HG03095 (cell line): ENCODE data around the gene BRD3OS.
A peak's percentile ranks its signal among the peaks of the same experiment; 100 is the strongest.
"Not testable (repeated sequence)": the region's sequence is repeated elsewhere in the genome, so short reads cannot be mapped to it uniquely, and the experiment has no call there.

Source experiments
- ATAC-seq: cut with Tn5 transposase; IDR thresholded peaks from one replicate; pipeline ENCODE4 v1.9.1; 2021; ENCODE audit warnings: moderate library complexity; ENCODE audit not compliant: unreplicated experiment

BRD3OS gene

DNA sequence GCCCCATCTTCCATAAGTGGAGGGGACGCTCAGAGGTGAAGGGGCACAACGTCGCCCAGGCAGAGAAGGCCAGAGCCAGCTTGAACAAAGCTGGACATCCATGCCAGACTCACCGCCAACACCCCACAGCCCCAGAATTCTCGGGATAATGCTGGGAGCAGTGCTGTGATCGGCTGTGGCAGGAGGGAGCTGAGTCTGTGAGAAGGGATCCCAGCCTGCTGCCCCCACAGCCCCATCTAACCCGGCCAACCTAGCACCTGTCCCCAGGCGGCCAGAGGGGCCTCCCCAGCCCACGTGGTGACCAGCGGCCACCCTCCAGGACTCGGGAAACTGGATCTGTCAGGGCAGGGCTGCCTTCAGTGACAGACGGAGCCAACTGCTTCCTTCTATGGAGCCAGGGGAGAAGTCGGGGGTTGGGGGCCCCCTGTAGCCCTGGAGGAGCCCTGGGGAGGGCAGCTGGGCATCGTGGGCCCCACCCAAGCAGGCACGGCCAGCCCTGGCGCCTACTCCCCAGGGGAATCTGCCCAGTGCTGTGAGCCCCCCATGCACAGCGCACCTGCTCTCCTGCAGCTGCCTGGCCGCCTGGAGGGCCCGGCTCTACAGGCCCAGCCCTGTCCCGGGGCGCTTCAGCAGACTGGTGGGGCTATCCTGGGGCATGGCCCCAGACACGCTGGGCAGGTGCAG, 36.5 kb downstream of the BRD3OS start:
- no peak for ATAC-seq

DNA sequence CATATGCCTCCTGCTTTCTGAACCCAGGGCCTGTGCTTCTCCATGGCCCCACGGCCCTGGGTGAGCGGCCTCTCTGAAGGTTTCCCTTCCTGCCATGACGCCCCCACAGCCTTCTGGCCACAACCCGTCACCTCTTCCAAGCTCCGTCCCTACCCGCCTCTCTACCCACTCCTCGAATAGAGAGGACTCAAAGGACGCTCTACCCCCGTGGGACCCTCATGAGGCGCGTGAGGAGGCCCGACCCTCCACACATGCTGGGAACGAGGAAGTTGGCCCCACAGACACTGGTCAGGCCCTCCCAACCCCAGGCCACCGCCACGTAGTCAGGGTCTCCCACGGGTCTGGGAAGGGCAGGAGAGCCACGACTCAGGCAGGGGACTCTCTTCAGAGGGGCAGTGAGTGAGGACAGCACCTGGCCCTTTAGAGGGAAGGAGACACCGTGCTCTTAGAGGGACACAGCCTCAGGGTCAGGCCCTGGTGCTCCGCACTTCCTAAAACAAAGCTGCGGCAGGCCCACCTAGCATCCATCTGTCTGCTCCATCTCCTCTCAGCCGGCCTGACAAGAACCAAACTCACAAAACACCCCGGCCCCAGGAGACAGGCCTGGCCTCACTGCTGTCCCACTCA, 37.3 kb downstream of the BRD3OS start:
- no peak for ATAC-seq

DNA sequence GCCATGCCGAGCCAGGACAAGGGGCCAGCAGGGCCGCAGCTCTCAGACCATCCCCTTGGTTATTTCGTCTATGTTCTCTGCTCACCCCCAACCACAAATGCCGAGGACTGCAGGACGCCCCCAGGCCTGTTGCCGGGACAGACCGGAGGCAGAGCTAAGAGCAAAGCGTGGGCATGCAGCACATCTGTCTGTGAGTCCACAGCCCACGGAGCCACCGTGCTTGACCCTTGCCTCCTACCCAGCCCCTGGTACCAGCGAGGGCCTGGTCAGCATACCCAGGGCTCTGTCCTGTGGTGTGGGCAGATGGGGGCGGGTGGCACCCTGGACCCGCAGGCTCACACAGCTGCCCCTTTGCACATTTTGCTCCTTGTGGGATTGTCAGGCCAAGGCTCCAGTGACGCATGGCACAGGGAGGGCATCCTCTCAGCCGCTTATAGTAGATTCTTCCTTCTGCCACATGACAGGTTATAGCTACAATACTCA, 37.8 kb downstream of the BRD3OS start:
- no peak for ATAC-seq

DNA sequence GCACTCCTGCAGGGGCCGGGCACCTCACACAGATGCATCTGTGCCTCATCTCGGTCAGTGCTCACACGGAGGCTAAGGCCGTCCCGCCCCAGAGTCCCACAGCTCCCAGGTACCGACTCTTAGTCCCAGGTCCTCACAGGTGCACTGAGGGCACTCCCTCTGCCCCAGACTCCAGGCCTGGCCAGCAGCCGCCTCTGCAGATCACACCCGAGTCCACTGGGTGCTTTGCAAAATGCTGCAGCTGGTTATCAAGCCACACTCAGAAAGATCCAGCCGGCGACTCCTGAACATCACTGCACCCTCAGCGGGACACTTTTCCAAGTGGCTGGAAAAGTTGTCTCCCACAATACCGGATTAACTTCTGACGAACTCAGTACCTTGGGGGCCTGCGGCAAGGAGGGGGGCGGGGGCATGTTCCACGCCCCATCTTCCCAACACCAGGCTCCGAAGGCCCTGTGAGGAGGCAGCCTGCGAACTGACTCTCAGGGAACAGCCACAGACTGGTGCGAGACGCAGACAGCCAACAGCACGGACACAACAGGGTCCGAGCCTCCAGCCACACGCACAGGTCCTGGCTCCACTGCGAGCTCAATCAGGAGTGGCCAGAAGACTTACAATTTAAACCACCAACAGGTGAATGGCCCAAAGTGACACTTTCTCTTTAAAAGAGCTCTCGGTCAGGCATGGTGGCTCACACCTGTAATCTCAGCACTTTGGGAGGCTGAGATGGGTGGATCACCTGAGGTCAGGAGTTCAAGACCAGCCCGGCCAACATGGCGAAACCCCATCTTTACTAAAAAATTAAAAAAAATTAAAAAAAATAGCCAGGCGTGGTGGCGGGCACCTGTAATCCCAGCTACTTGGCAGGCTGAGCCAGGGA, 38.5 kb downstream of the BRD3OS start:
- ATAC-seq: no peak

DNA sequence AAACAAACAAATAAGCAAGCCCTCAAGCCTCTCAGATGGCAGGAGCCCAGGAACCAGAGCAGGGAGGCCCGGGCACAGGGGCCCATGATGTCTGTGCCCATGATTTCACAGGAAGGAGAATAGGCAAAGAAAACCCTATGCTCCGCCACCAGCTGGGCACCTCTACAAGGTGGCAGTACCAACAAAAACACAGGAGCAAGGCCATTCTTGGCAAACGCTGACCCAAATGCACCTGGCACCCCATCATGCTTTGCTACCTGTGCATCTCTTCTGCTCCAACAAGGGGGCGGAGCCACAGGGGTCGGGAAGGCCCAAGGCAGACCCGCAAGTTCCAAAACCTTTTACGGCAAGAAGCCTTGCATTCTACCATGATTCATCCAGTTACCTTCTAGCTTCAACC, 39.4 kb downstream of the BRD3OS start:
- no peak for ATAC-seq

DNA sequence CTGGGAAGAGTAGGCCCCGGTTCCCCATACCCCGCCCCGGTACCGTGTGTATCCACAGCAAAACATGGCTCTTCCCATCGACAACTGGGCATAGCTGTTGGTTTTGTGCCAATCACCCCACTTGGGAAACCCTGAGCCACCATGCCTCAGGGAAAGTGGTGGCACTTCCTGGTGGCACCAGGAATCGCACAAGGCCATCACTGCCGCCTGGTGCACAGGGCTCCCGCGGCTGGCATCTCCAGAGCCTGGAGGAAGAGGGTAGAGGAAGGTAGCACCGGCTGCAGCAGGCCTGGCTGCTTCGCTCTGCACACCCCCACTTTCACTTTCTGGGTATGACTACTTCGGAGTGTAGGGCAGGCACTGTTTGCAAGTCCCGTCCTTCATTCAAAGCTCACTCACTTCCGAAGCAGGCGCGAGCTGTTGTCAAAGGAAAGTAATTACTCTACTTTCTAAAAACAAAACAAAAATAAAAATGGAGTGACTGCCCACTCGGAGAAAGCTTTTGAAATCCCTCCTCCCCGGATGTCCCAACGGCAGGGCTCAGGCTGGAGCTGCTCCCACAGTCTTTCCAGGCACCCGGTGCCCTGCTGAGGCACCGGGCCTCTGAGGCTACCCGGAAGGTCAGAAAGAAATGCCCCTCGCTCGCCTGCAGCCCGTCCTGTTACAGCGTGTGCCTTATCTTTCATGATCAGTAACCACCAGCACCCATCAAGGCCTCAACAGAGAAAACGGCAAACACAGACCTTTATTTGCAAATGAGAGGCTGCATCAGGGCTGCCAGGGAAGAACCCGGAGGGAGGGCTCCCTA, 40.5 kb downstream of the BRD3OS start:
- no peak for ATAC-seq

DNA sequence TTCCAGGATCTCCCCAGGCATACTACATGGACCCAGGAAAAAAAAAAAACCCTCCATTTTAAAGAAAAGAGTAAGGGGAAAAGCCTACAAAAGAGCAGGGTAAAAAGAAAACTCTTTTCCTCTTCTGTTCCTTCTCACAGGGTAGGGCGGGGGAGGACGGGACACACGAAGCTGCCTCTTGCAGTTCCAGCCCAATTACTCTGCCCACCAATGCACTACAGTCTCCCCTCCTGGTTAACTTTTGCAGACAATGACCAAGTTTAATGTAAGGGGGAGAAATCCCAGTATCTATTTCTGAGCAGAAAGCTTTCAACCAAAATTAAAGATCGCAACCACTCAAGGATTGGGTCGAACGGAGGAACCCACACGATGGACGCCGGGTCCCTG, 41.2 kb downstream of the BRD3OS start:
- ATAC-seq: no peak

DNA sequence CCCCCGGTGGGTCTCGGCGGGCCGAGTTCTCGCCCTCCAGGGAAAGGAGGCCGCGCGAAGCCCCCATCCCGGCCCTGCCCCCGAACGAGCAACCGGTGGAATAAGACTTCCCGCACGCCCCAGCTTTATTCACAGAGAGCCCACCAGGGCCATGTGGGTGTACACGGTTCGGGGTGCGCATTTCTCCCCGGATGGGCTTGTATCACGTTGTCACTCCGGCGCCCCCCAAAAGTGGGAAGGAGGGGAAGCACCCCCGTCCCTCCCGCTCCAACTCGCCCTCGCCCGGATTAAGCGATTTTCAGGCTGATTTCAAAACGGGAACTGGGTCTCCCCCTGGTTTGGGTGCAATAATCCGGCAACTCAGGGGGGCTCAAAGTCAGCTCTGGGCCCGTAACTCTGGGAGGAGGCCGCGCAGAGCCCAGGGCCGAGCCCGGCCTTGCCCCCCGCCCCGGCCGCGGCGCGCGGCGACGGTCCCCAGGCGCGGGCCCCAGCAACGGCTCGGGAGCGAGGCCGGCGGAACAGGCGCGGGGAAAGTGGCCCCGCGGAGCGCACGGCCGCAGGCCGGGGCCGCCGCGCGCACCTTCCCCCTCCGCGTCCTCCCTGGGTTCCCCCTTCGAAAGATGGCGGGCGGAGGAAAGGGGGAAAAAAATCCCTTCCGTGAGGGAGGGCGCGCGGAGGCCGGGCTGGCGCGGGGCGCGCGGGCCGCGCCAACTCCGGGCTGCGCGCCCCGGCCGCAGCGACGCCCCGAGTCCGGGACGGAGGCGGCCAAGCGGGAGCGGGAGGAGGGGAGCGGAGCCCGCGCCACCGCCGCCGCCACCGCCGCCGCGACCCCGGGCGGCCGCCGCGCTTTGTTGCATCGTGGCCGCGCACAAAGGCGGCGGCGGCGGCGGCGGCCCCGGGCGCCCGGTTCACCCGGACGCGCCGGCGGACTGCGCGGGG, 41.9 kb downstream of the BRD3OS start:
- ATAC-seq: peak; percentile 4

DNA sequence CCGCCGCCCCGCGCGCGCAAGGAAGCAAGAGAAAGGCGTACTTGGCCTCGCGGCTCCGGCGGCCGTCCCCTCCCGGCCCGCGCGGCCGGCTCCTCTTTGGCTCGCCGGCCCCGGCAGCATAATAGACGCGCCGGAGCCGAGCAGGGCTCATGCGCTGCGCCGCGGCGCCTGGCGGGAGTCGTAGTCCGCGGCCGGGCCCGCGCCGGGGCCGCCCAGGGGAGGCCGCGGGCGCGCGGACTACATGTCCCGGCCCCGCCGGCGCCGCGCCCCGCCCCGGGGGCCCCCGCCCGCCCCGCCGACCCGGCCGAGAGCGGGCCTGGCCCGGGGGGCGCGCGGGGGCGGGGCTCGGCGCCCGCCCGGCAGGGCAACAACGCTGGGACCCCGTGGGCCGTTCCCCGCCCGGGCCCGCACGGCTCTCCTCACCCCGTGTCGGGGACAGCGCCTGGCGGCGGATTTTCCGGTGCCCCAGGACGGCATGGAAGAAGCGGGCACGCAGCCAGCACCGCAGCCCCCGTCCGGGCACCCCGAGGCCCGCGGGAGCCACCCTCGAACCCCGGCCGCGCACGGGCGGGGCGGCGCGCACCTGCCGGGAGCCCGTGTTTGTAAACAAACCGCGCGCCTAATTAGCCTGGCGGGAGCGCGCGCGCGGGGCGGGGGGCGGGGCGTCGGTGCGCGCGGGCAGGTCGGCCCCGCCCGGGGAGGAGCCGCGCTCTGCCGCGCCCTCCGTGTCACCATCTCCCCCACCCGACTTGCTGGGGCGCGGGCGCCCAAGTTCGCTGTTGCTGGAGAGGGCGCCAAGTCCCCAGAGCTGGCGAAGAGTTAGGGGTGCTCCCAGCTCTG, 42.8 kb downstream of the BRD3OS start, which contains the start of gene BRD3:
BRD3 (minus strand) TSS at position 123 of the 840 bp plus-strand sequence. CDS start 14,549 bp downstream, outside the sequence.
- peak; percentile 63 for ATAC-seq

DNA sequence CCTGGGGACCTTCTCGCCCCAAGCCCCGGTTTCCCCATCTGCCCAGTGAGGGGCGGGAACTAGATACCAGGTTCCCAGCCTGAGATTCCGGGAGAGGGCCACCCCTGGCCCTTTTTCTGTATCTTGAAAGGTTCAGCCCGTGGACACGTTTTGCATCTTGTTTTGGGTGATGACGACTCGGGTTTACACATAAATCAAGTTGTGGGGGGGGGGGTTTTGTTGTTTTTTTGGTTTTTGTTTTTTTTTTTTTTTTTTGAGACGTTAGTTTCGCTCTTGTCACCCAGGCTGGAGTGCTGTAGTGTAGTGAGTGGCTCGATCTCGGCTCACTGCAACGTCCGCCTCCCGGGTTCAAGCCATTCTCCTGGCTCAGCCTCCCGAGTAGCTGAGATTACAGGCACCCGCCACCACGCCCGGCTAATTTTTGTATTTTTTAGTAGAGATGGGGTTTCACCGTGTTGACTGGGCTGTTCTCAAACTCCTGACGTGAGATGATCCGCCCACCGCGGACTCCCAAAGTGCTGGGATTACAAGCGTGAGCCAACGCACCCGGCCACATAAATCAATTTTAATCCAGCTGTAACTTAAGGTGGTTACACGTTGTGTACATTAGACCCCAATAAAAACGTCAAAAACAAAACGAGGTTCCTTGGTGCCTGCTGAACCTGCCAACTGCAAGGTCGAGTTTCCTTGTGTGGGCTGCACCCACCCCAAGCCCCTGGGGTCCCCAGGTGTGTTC, 43.6 kb downstream of the BRD3OS start:
- no peak for ATAC-seq

DNA sequence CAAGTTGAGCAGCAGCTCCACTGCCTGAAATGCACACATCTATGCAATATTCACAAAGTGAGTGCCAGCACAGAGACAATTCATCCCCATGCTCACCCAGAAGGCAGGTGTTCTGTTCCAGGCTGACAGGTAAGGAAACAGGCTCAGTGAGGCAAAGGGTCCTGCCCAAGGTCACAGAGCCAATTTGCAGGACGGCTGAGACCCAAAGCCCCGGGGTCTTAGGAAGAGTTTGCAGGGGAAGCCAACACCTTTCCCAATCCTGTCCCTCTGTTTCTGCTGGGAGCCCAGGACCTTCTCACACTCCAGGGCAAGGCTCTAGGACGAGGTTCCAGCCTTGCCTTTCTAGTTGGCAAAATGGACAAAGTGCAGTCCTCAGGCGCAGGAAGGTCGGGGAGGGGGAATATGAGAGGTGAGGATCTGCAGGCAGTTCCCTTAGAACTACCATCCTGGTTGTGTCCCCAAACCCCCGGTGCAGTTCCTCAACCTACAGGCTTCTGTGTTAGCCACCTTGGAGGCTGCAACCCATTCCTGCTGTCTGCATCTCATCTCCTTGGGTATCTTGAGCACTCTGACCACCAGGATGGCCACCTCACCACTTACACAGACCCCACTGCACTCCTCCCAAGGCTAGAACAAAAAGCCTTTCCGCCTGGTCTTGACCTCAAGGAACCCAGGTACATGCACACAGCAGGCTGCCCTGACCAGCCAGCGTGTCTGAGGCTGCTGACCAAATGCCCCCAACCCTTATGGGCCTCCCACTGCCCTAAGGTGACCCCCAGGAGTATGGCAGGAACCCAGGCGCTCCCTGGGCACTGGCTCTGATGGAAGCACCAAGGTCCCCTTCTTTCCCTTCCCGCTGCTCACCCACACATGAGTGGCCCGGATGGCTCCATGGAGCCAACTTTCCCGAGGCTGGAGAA, 44.5 kb downstream of the BRD3OS start:
- ATAC-seq: no peak

DNA sequence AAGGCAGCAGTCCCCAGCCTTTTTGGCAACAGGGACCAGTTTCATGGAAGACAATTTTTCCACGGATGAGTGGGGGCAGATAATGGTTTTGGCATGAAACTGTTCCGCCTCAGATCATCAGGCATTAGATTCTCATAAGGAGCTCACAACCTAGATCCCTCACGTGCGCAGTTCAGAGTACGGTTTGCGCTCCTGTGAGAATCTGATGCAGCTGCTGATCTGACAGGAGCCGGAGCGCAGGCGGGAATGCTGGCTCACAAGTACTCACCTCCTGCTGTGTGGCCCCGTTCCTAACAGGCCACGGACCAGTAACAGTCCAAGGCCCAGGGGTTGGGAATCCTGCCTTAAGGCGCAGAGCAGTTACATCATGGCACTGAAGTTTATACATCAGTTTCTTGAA, 45.9 kb downstream of the BRD3OS start:
- no peak for ATAC-seq

DNA sequence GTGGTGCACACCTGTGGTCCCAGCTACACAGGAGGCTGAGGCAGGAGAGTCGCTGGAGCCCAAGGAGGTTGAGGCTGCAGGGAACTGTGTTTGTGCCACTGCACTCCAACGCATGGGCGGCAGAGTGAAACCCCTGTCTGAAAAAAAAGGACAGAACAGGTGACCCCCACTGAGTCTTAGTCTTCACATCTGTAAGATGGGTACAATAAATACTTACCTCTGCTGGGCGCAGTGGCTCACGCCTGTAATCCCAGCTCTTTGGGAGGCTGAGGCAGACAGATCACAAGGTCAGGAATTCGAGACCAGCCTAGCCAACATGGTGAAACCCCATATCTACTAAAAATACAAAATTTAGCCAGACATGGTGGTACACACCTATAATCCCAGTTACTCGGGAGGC, 47.4 kb downstream of the BRD3OS start:
- ATAC-seq: not testable (repeated sequence)

DNA sequence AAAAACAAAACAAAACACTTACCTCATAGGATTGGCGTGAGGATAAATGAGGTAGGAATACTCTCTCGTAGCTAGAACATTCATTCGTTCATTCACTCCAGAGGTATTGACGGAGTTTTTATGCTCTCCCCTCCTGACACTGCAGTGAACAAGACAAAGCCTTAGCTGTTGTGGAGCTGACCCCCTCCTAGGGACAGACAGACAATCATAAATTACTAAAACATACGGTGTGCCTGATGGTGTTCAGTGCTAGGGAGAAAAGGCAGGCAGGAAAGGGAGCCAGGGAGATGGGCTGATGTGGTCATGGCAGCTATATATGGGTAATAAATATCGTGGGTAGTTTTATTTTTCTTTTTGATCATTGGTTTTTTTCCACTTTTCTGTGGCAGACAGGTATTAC, 48.2 kb downstream of the BRD3OS start:
- no peak for ATAC-seq

DNA sequence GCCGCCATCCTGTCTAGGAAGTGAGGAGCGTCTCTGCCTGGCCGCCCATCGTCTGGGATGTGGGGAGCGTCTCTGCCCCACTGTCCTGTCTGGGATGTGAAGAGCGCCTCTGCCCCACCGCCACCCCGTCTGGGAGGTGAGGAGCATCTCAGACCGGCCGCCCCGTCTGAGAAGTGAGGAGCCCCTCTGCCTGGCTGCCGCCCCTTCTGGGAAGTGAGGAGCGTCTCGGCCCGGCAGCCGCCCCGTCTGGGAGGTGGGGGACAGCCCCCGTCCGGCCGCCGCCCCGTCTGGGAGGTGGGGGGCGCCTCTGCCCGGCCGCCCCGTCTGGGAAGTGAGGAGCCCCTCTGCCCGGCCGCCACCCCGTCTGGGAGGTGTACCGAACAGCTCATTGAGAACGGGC, 50.4 kb downstream of the BRD3OS start:
- ATAC-seq: not testable (repeated sequence)

DNA sequence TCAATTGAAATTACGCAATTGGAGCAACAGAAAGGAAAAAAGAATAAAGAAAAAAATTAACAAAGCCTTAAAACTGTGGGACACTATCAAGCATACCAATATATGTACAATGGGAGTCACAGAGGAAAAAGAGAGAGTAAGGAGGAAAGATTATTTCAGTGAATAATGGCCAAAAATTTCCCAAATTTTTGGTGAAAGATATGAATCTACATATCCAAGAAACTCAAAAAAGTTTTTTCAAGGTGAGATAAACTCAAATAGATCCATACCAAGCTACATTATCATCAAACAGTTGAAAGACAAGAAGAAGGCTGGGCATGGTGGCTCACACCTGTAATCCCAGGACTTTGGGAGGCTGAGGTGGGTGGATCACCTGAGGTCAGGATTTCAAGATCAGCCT, 51.4 kb downstream of the BRD3OS start:
- no peak for ATAC-seq
